C4-2B (cell line): ENCODE data around the gene SCUBE1.

Source experiments
- CTCF ChIP-seq: fragments of 450-650 bp; conservative IDR thresholded peaks from 2 replicates; pipeline ENCODE4 v1.5.1; 2017; ENCODE audit warnings: mild to moderate bottlenecking
- ZFX ChIP-seq: fragments of 450-650 bp; IDR thresholded peaks from 2 replicates; pipeline ENCODE4 v1.6.1; 2017

GRCh38 chr22:43242627-43243026 is 100.5 kb downstream of the SCUBE1 start:
- no peak for TF ChIP-seq CTCF
- no peak for TF ChIP-seq ZFX
